H1 (cell line): ENCODE data around the gene ZNF385B. TPM values are rescaled to one million over a fixed set of nuclear protein-coding genes. Genes with fewer than 3 reads are reported as not detected.

ENCODE experiments used
- CTCF ChIA-PET: fragments of 300-600 bp; sonication (Branson Sonifier 250); formaldehyde crosslinking; loops from one replicate; lab custom pipeline; 2021; ENCODE audit not compliant: partially characterized antibody; lab: Charles Lee
- POLR2A ChIA-PET: fragments of 300-600 bp; sonication (Branson Sonifier 250); formaldehyde crosslinking; loops from one replicate; lab custom pipeline; 2021; ENCODE audit warnings: inconsistent platforms; ENCODE audit not compliant: partially characterized antibody; lab: Charles Lee
- DNase-seq, 2 experiments: peaks; one replicate each; pipeline versions ENCODE4 v3.0.0 to v3.0.0-alpha.2; 2010 to 2022; ENCODE audit warnings: low spot score in 2 of 2, low read depth in 1 of 2, mixed read lengths in 1 of 2
- FAIRE-seq: peaks from 2 replicates; lab custom pipeline; 2011; peaks lifted over from hg19 to GRCh38; lab: Jason Lieb, UNC
- H2AFZ ChIP-seq: 2 replicates; pipeline ENCODE4 v1.8.1; 2012; ENCODE audit warnings: low read length, inconsistent platforms
- H2AK5ac ChIP-seq: 2 replicates; pipeline ENCODE4 v1.6.1; 2013; ENCODE audit warnings: low read depth, low read length
- H2BK120ac ChIP-seq: replicated peaks from 2 replicates; pipeline ENCODE3; 2013; ENCODE audit warnings: low read depth, low read length, inconsistent platforms
- H2BK12ac ChIP-seq: 2 replicates; pipeline ENCODE4 v1.6.1; 2013; ENCODE audit warnings: low read depth, low read length
- H2BK15ac ChIP-seq: 2 replicates; pipeline ENCODE4 v1.6.1; 2013; ENCODE audit warnings: low read length
- H2BK20ac ChIP-seq: 2 replicates; pipeline ENCODE4 v1.6.1; 2013; ENCODE audit warnings: low read length
- H2BK5ac ChIP-seq: 2 replicates; pipeline ENCODE4 v1.6.1; 2013; ENCODE audit warnings: low read depth, low read length
- H3K14ac ChIP-seq: 2 replicates; pipeline ENCODE4 v1.6.1; 2013; ENCODE audit warnings: inconsistent platforms; ENCODE audit not compliant: insufficient read length
- H3K18ac ChIP-seq: 2 replicates; pipeline ENCODE4 v1.6.1; 2013; ENCODE audit warnings: low read length; ENCODE audit errors: extremely low read depth
- H3K23ac ChIP-seq: 2 replicates; pipeline ENCODE4 v1.6.1; 2013; ENCODE audit warnings: inconsistent platforms; ENCODE audit not compliant: insufficient read length
- H3K23me2 ChIP-seq: 2 replicates; pipeline ENCODE4 v1.6.1; 2013; ENCODE audit warnings: low read depth, low read length
- H3K27ac ChIP-seq: 2 replicates; pipeline ENCODE4 v1.6.1; 2011; ENCODE audit warnings: low read depth, low read length, inconsistent platforms
- H3K27me3 ChIP-seq, 4 experiments: replicated peaks in 1 of 4; 1 replicate in 1 of 4; 2 replicates in 3 of 4; pipeline versions ENCODE4 v1.6.1 to v1.8.1; 2011 to 2013; ENCODE audit warnings: low read length in 3 of 4, mild to moderate bottlenecking in 3 of 4, inconsistent platforms in 2 of 4, mixed read lengths in 2 of 4, moderate library complexity in 1 of 4; ENCODE audit not compliant: control insufficient read depth in 3 of 4, insufficient read depth in 3 of 4; ENCODE audit errors: extremely low read depth in 1 of 4
- H3K36me3 ChIP-seq, 4 experiments: 2 replicates each; pipeline versions ENCODE4 v1.6.1 to v1.8.1; 2011 to 2013; ENCODE audit warnings: mild to moderate bottlenecking in 4 of 4, low read length in 3 of 4, moderate library complexity in 2 of 4, control low read depth in 1 of 4, inconsistent platforms in 1 of 4; ENCODE audit not compliant: insufficient read depth in 4 of 4, control insufficient read depth in 2 of 4
- H3K4ac ChIP-seq: replicated peaks from 2 replicates; pipeline ENCODE3; 2013; ENCODE audit warnings: low read length, low read depth, mixed read lengths, inconsistent platforms; ENCODE audit not compliant: insufficient read length
- H3K4me1 ChIP-seq, 4 experiments: replicated peaks in 1 of 4; 1 replicate in 1 of 4; 2 replicates in 3 of 4; pipeline versions ENCODE4 v1.6.1 to v1.8.1; 2011 to 2013; ENCODE audit warnings: low read length in 3 of 4, inconsistent platforms in 2 of 4, mixed read lengths in 1 of 4; ENCODE audit not compliant: insufficient read depth in 4 of 4, control insufficient read depth in 3 of 4
- H3K4me2 ChIP-seq, 2 experiments: 2 replicates each; pipeline versions ENCODE4 v1.6.1 to v1.8.1; 2011 to 2013; ENCODE audit warnings: low read depth in 2 of 2, low read length in 2 of 2, control low read depth in 1 of 2, inconsistent platforms in 1 of 2, mild to moderate bottlenecking in 1 of 2; ENCODE audit not compliant: insufficient read depth in 1 of 2
- H3K4me3 ChIP-seq, 4 experiments: fragments of 200-600, 300-600 bp in 1 of 4; sonication (generic), shearing (Covaris generic), sonication (Bioruptor Twin) in 1 of 4; 2 replicates each; pipeline versions ENCODE4 v1.5.1 to v1.8.1; 2011 to 2016; ENCODE audit warnings: low read length in 4 of 4, low read depth in 3 of 4, control low read depth in 2 of 4, inconsistent platforms in 2 of 4, mild to moderate bottlenecking in 2 of 4, mixed read lengths in 1 of 4, moderate library complexity in 1 of 4; ENCODE audit not compliant: insufficient read depth in 2 of 4; ENCODE audit errors: extremely low read depth in 1 of 4
- H3K56ac ChIP-seq: replicated peaks from 2 replicates; pipeline ENCODE3; 2013; ENCODE audit warnings: low read depth, mild to moderate bottlenecking, mixed read lengths, low read length, inconsistent platforms; ENCODE audit not compliant: insufficient read length
- H3K79me1 ChIP-seq: 2 replicates; pipeline ENCODE4 v1.6.1; 2013; ENCODE audit warnings: low read depth, low read length, control low read depth
- H3K79me2 ChIP-seq, 2 experiments: 2 replicates each; pipeline versions ENCODE4 v1.6.1 to v1.8.1; 2012 to 2013; ENCODE audit warnings: low read length in 2 of 2, mild to moderate bottlenecking in 2 of 2, inconsistent platforms in 1 of 2; ENCODE audit not compliant: insufficient read depth in 2 of 2, control insufficient read depth in 1 of 2
- H3K9ac ChIP-seq, 4 experiments: replicated peaks in 1 of 4; 1 replicate in 1 of 4; 2 replicates in 3 of 4; pipeline versions ENCODE4 v1.6.1 to v1.8.1; 2011 to 2013; ENCODE audit warnings: low read depth in 3 of 4, low read length in 3 of 4, control low read depth in 2 of 4, mild to moderate bottlenecking in 2 of 4, moderate library complexity in 2 of 4, inconsistent platforms in 1 of 4; ENCODE audit errors: extremely low read depth in 1 of 4
- H3K9me3 ChIP-seq, 2 experiments: 2 replicates each; pipeline versions ENCODE4 v1.6.1 to v1.8.1; 2012 to 2013; ENCODE audit warnings: mild to moderate bottlenecking in 2 of 2, moderate library complexity in 2 of 2, control low read depth in 1 of 2, inconsistent platforms in 1 of 2, low read depth in 1 of 2, low read length in 1 of 2, mixed read lengths in 1 of 2; ENCODE audit not compliant: insufficient read depth in 2 of 2
- H4K20me1 ChIP-seq, 2 experiments: replicated peaks in 1 of 2; 2 replicates each; pipeline versions ENCODE3 to v1.8.1; 2011 to 2013; ENCODE audit warnings: inconsistent platforms in 2 of 2, low read length in 2 of 2, mild to moderate bottlenecking in 1 of 2; ENCODE audit not compliant: insufficient read depth in 2 of 2, control insufficient read depth in 1 of 2
- H4K5ac ChIP-seq: 2 replicates; pipeline ENCODE4 v1.6.1; 2013; ENCODE audit warnings: low read length, low read depth, mixed read lengths, inconsistent platforms; ENCODE audit not compliant: insufficient read length
- H4K8ac ChIP-seq: 2 replicates; pipeline ENCODE4 v1.8.0; 2013; ENCODE audit warnings: mild to moderate bottlenecking, moderate library complexity, low read length, inconsistent platforms; ENCODE audit not compliant: insufficient read depth; ENCODE audit errors: extremely low read depth
- H4K91ac ChIP-seq: replicated peaks from 2 replicates; pipeline ENCODE3; 2013; ENCODE audit warnings: low read length, mixed read lengths, inconsistent platforms; ENCODE audit not compliant: insufficient read length
- ATF2 ChIP-seq: IDR thresholded peaks from 2 replicates; pipeline ENCODE4 v1.6.1; 2012; ENCODE audit warnings: low read length, inconsistent platforms
- CBX5 ChIP-seq: fragments of 300-800, 300-1000 bp; sonication (generic); IDR thresholded peaks from 2 replicates; pipeline ENCODE4 v1.7.1; 2016; ENCODE audit warnings: antibody characterized with exemption, low read length, low read depth
- EP300 ChIP-seq, 2 experiments: IDR thresholded peaks; 1 replicate in 1 of 2; 2 replicates in 1 of 2; pipeline ENCODE4 v1.6.1; 2011 to 2012; ENCODE audit warnings: low read depth in 2 of 2, low read length in 2 of 2, mild to moderate bottlenecking in 2 of 2, borderline replicate concordance in 1 of 2, inconsistent platforms in 1 of 2, moderate library complexity in 1 of 2
- FOSL1 ChIP-seq: IDR thresholded peaks from 2 replicates; pipeline ENCODE4 v1.6.1; 2011; ENCODE audit warnings: mild to moderate bottlenecking, low read depth, low read length, moderate library complexity; ENCODE audit not compliant: insufficient read depth
- HDAC2 ChIP-seq, 2 experiments: fragments of 300-600 bp in 1 of 2; sonication (generic) in 1 of 2; IDR thresholded peaks; 2 replicates each; pipeline ENCODE4 v1.6.1; 2011 to 2012; ENCODE audit warnings: low read depth in 2 of 2, low read length in 2 of 2, mild to moderate bottlenecking in 2 of 2, moderate library complexity in 2 of 2, borderline replicate concordance in 1 of 2, inconsistent platforms in 1 of 2
- KDM5A ChIP-seq: fragments of 200-600 bp; IDR thresholded peaks from 2 replicates; pipeline ENCODE4 v1.7.1; 2012; ENCODE audit warnings: mild to moderate bottlenecking, low read length, inconsistent platforms, mixed read lengths
- POU5F1 ChIP-seq: IDR thresholded peaks from 2 replicates; pipeline ENCODE4 v1.6.1; 2011; ENCODE audit warnings: low read depth, mild to moderate bottlenecking, low read length, moderate library complexity
- RXRA ChIP-seq: IDR thresholded peaks from 2 replicates; pipeline ENCODE4 v1.6.1; 2011; ENCODE audit warnings: low read depth, mild to moderate bottlenecking, low read length, moderate library complexity; ENCODE audit not compliant: insufficient read depth
- WGBS, 2 experiments: shearing (Covaris generic) in 1 of 2; methylation state at CpG; one replicate each; pipeline versions ENCODE4 v1.1.6 to v1.1.7; 2013 to 2015; ENCODE audit warnings: low lambda C conversion rate in 2 of 2, mixed read lengths in 2 of 2, inconsistent platforms in 1 of 2, low coverage in 1 of 2, missing lambda C conversion rate in 1 of 2; ENCODE audit not compliant: insufficient replicate concordance in 2 of 2, insufficient coverage in 1 of 2, insufficient read length in 1 of 2; ENCODE audit errors: extremely low coverage in 1 of 2, missing lambda C conversion rate in 1 of 2; 5-methylcytosine and 5-hydroxymethylcytosine counted together
- polyA plus RNA-seq, 7 experiments: library from polyadenylated mRNA; depleted of rRNA in 3 of 7; stranded (reverse) in 5 of 7; unstranded in 2 of 7; fragments of >200 nt in 5 of 7; fragments of 200-250 nt in 2 of 7; gene quantifications; 1 replicate in 5 of 7; 2 replicates in 1 of 7; 4 replicates in 1 of 7; pipeline versions ENCODE4 v1.2.1 to v1.2.3, GENCODE V29; 2011 to 2013; ENCODE audit warnings: missing spikeins in 2 of 7, mixed read lengths in 2 of 7
- total RNA-seq: library from RNA; stranded (reverse); fragmentation: NEBNext Ultra II Directional; extraction: Animal tissue kit (Norgen Biotek cat#: 25700); gene quantifications from 2 replicates; pipeline ENCODE4 v1.2.1, GENCODE V29; 2021
- TF ChIP-seq, protein P1 (sequence below), 3 experiments: IDR thresholded peaks; 1 replicate in 2 of 3; 2 replicates in 1 of 3; pipeline versions ENCODE4 v1.5.1 to v1.6.1; 2011; ENCODE audit warnings: low read length in 3 of 3, mild to moderate bottlenecking in 3 of 3, inconsistent platforms in 2 of 3, low read depth in 1 of 3, moderate library complexity in 1 of 3; ENCODE audit not compliant: insufficient read depth in 1 of 3; ENCODE audit errors: control extremely low read depth in 1 of 3

Gene ZNF385B
- total and polyA plus RNA-seq, 2 of the 8 experiments (the other 6 are each of a cell fraction or from before 2014, with no cell fraction given) = 1.1 to 3.7 TPM

- H3K23me2 ChIP-seq = no peaks in the 10 kb centered on the region
- no peaks in the 10 kb centered on the region for H4K20me1 ChIP-seq
- 90% methylated on average over 3 of the region's 3 CpGs; no CpG with 5 or more reads in 1 of the 2 experiments for WGBS, 2 experiments
- H3K4me1 ChIP-seq = peaks cover 0 to 2% (median 0%) of the 10 kb centered on the region in 4 experiments; a peak in 1 of 7 replicates
- no peak for FAIRE-seq
- H3K18ac ChIP-seq = no peak overlapping the region
- no peaks in the 10 kb centered on the region for H3K36me3 ChIP-seq
- H2BK5ac ChIP-seq = no peak overlapping the region
- ChIA-PET POLR2A (no interaction called here), CTCF (no interaction called here)
- H3K27ac ChIP-seq = no peak overlapping the region
- H4K8ac ChIP-seq = no peak overlapping the region
- H2AFZ ChIP-seq = no peak overlapping the region
- H2BK120ac ChIP-seq = no peak overlapping the region
- H3K27me3 ChIP-seq = no peaks in the 10 kb centered on the region
- no peak overlapping the region for H3K56ac ChIP-seq
- no peak overlapping the region for H4K5ac ChIP-seq
- H2BK20ac ChIP-seq = no peak overlapping the region
- H3K9me3 ChIP-seq = no peaks in the 10 kb centered on the region
- no peak for DNase-seq
- H3K14ac ChIP-seq = no peak overlapping the region
- H3K79me1 ChIP-seq = no peaks in the 10 kb centered on the region
- H2AK5ac ChIP-seq = no peak overlapping the region
- H3K4me2 ChIP-seq = no peak overlapping the region
- no peak overlapping the region for H3K4ac ChIP-seq
- H3K9ac ChIP-seq = no peak overlapping the region
- H3K23ac ChIP-seq = no peak overlapping the region
- H3K79me2 ChIP-seq = no peaks in the 10 kb centered on the region
- no peak overlapping the region for H3K4me3 ChIP-seq
- H4K91ac ChIP-seq = no peak overlapping the region
- H2BK15ac ChIP-seq = no peak overlapping the region
- H2BK12ac ChIP-seq = no peak overlapping the region
- TF ChIP-seq HDAC2 (IDR thresholded peaks at IDR 0.05; ENCODE audit: borderline replicate concordance in 1 of 2, low read depth in 2 of 2, low read length in 2 of 2) (no peak), FOSL1 (no peak), ATF2 (no peak), KDM5A (no peak), CBX5 (no peak), EP300 (IDR thresholded peaks at IDR 0.05; ENCODE audit: borderline replicate concordance in 1 of 2, low read depth in 2 of 2, low read length in 2 of 2) (no peak), POU5F1 (no peak), RXRA (no peak)
- TF ChIP-seq, protein P1, sequence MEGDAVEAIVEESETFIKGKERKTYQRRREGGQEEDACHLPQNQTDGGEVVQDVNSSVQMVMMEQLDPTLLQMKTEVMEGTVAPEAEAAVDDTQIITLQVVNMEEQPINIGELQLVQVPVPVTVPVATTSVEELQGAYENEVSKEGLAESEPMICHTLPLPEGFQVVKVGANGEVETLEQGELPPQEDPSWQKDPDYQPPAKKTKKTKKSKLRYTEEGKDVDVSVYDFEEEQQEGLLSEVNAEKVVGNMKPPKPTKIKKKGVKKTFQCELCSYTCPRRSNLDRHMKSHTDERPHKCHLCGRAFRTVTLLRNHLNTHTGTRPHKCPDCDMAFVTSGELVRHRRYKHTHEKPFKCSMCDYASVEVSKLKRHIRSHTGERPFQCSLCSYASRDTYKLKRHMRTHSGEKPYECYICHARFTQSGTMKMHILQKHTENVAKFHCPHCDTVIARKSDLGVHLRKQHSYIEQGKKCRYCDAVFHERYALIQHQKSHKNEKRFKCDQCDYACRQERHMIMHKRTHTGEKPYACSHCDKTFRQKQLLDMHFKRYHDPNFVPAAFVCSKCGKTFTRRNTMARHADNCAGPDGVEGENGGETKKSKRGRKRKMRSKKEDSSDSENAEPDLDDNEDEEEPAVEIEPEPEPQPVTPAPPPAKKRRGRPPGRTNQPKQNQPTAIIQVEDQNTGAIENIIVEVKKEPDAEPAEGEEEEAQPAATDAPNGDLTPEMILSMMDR (IDR thresholded peaks at IDR 0.05; ENCODE audit: control extremely low read depth in 1 of 3, insufficient read depth in 1 of 3, low read depth in 1 of 3, low read length in 3 of 3) = no peak
Observed at GRCh38 chr2:179593323-179593722, 268.1 kb downstream of the ZNF385B start.
